ENCODE data around the gene SECISBP2. TPM values are rescaled to one million over a fixed set of nuclear protein-coding genes. Genes with fewer than 3 reads are reported as not detected.

The SECISBP2 gene
- total RNA-seq, 1 donor from 2014 or later = 51.1 TPM

- Histone ChIP-seq H3K27ac (no peak overlapping the region), H3K27me3 (no peaks in the 10 kb centered on the region), H3K4me1 (peaks cover 9% of the 10 kb centered on the region), H3K9me3 (no peaks in the 10 kb centered on the region), H3K36me3 (peaks cover 0 to 29% of the 10 kb centered on the region in 2 donors), H3K4me3 (no peak overlapping the region)
- intact Hi-C loops (cut with DNase I) = no loop called here
- no peak for DNase-seq (ENCODE audit: extremely low spot score in 2 of 2)
- no peak for TF ChIP-seq POLR2A (IDR thresholded peaks at IDR 0.05)
- no peak for TF ChIP-seq POLR2AphosphoS5 (IDR thresholded peaks at IDR 0.05; ENCODE audit: insufficient read depth in 1 of 2, low read depth in 1 of 2)
- no peak for TF ChIP-seq CTCF (IDR thresholded peaks at IDR 0.05)
Observed at GRCh38 chr9:89363921-89364665, 45.8 kb downstream of the SECISBP2 start.

- H3K9me3 ChIP-seq = no peaks in the 10 kb centered on the region
- DNase-seq (ENCODE audit: extremely low spot score in 2 of 2) = no peak
- intact Hi-C loops (cut with DNase I) = no loop called here
- peaks cover 5% of the 10 kb centered on the region for H3K4me1 ChIP-seq
- no peaks in the 10 kb centered on the region for H3K27me3 ChIP-seq
- H3K4me3 ChIP-seq = no peak overlapping the region
- H3K27ac ChIP-seq = no peak overlapping the region
- no peak for TF ChIP-seq POLR2A (IDR thresholded peaks at IDR 0.05)
- no peak for TF ChIP-seq CTCF (IDR thresholded peaks at IDR 0.05)
- no peak for TF ChIP-seq POLR2AphosphoS5 (IDR thresholded peaks at IDR 0.05; ENCODE audit: insufficient read depth in 1 of 2, low read depth in 1 of 2)
- peaks cover 0 to 24% of the 10 kb centered on the region in 2 donors for H3K36me3 ChIP-seq
Observed at GRCh38 chr9:89364666-89365531, 46.6 kb downstream of the SECISBP2 start.

- Histone ChIP-seq H3K4me1 (no peaks in the 10 kb centered on the region), H3K4me3 (no peak overlapping the region), H3K9me3 (no peaks in the 10 kb centered on the region), H3K36me3 (peaks cover 0 to 18% of the 10 kb centered on the region in 2 donors), H3K27ac (no peak overlapping the region), H3K27me3 (no peaks in the 10 kb centered on the region)
- intact Hi-C loops (cut with DNase I) = no loop called here
- TF ChIP-seq POLR2A (IDR thresholded peaks at IDR 0.05) = no peak
- no peak for TF ChIP-seq POLR2AphosphoS5 (IDR thresholded peaks at IDR 0.05; ENCODE audit: insufficient read depth in 1 of 2, low read depth in 1 of 2)
- TF ChIP-seq CTCF (IDR thresholded peaks at IDR 0.05) = no peak
- no peak for DNase-seq (ENCODE audit: extremely low spot score in 2 of 2)
Observed at GRCh38 chr9:89365532-89365912, 47.2 kb downstream of the SECISBP2 start.

- H3K9me3 ChIP-seq = no peaks in the 10 kb centered on the region
- no peaks in the 10 kb centered on the region for H3K4me1 ChIP-seq
- no peak overlapping the region for H3K27ac ChIP-seq
- intact Hi-C loops (cut with DNase I) = no loop called here
- no peak for TF ChIP-seq CTCF (IDR thresholded peaks at IDR 0.05)
- no peak for TF ChIP-seq POLR2AphosphoS5 (IDR thresholded peaks at IDR 0.05; ENCODE audit: insufficient read depth in 1 of 2, low read depth in 1 of 2)
- no peak for TF ChIP-seq POLR2A (IDR thresholded peaks at IDR 0.05)
- DNase-seq (ENCODE audit: extremely low spot score in 2 of 2) = no peak
- no peak overlapping the region for H3K4me3 ChIP-seq
- H3K27me3 ChIP-seq = no peaks in the 10 kb centered on the region
- H3K36me3 ChIP-seq = peaks cover 0 to 6% of the 10 kb centered on the region in 2 donors
Observed at GRCh38 chr9:89366711-89367110, 48.4 kb downstream of the SECISBP2 start.
